HL-60 (cell line): ENCODE measurements around the gene ZGPAT.

Experiments
- DNase-seq, 2 experiments: peaks; one replicate each; pipeline ENCODE4 v3.0.0-alpha.2; 2010 to 2020; ENCODE audit warnings: low read depth in 1 of 2, low spot score in 1 of 2
- H3K27ac ChIP-seq: fragments of 250-450 bp; sonication (Bioruptor Pico); replicated peaks from 2 replicates; pipeline ENCODE4 v1.5.1; 2020; ENCODE audit warnings: mild to moderate bottlenecking, moderate library complexity
- H3K27me3 ChIP-seq: fragments of 250-450 bp; sonication (Bioruptor Pico); 2 replicates; pipeline ENCODE4 v1.5.1; 2021; ENCODE audit warnings: mild to moderate bottlenecking, moderate library complexity; ENCODE audit not compliant: insufficient read depth, poor library complexity, severe bottlenecking
- H3K4me3 ChIP-seq: replicated peaks from 2 replicates; pipeline ENCODE4 v1.5.1; 2011; ENCODE audit warnings: mild to moderate bottlenecking, control low read depth, low read length; ENCODE audit not compliant: insufficient read depth
- GABPA ChIP-seq: IDR thresholded peaks from 2 replicates; pipeline ENCODE4 v1.6.1; 2012; ENCODE audit warnings: low read depth
- POLR2AphosphoS5 ChIP-seq: IDR thresholded peaks from 2 replicates; pipeline ENCODE4 v1.6.1; 2012; ENCODE audit warnings: low read depth
- SPI1 ChIP-seq: IDR thresholded peaks from 2 replicates; pipeline ENCODE4 v1.6.1; 2012; ENCODE audit warnings: low read depth, mild to moderate bottlenecking, borderline replicate concordance
- TF ChIP-seq, protein P1 (sequence below): IDR thresholded peaks from 2 replicates; pipeline ENCODE4 v1.6.1; 2012; ENCODE audit warnings: low read depth; ENCODE audit not compliant: insufficient replicate concordance
- TF ChIP-seq, protein P2 (sequence below): IDR thresholded peaks from one replicate; pipeline ENCODE4 v1.5.1; 2011; ENCODE audit warnings: low read length, control low read depth, inconsistent platforms; ENCODE audit not compliant: insufficient read depth

ZGPAT gene

GRCh38 chr20:63771046-63771707, 63.3 kb downstream of the ZGPAT start:
- Histone ChIP-seq H3K27ac (no peak overlapping the region), H3K27me3 (no peaks in the 10 kb centered on the region), H3K4me3 (no peak overlapping the region)
- TF ChIP-seq GABPA: no peak
- DNase-seq: no peak

DNA sequence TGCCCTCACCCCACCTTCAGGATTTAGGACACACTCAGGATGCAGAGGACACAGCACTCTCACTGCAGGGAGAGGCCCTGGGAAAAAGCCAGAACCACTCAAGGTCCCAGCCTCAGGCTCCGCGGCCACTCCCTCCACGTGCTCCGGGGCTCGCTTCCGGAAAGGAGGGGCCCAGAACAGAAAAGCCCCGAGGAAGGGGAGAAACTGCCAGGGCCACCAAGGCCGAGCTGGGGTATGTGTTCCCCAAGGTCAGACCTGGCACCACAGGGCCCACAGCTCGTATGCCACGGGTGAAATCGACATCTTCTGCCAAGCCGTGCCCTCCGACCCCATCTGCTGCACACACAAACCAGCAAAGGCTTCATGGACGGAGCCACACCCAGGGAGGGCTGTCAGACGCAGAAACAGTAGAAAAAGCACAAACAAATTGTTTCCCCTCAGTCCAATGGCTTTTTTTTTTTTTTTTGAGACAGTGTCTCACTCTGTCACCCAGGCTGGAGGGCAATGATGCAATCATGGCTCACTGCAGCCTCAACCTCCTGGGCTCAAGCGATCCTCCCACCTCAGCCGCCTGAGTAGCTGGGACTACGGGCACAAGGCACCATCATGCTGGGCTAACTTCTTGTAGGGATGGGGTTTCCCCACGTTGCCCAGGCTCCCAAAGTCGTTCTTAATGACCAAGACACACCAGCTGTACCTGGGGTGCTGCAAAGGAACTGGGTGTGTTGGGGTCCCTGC, 65.1 kb downstream of the ZGPAT start:
- Histone ChIP-seq H3K27me3 (no peaks in the 10 kb centered on the region), H3K27ac (no peak overlapping the region)
- DNase-seq: peak in 1 of 2 experiments; percentile 49

DNA sequence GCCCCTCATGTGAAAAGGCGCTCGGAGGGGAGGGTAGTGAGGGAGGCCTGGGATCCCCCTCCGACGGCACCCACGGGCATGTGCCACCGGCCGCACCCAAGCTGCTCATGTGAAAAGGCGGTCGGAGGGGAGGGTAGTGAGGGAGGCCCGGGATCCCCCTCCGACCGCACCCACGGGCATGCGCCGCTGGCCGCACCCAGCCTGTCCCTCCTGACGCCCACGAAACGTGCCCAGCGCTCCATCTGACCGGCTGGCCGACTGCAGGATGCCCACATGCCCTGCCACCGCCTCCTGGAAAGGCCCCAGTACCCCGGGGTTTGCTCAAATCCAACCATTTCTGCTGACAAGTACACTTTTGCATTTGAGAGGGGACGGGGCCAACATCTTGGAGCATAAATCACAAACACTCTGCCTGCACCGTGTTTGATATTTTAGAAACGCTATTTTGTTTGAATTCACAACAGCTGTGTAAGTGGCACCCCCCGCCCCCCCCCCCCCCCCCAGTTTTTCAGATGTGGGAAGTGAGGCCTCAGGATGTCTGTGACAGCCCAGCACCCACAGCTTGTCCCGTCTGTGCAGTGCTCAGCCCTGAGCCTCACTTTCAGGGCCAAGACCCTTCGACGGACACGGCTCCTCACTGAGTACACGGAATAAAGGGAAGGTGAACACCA, 65.9 kb downstream of the ZGPAT start:
- Histone ChIP-seq H3K27ac (no peak overlapping the region), H3K27me3 (no peaks in the 10 kb centered on the region), H3K4me3 (no peak overlapping the region)
- no peak for TF ChIP-seq GABPA
- no peak for DNase-seq

More for the DNA sequence above, 65.1 kb downstream of the ZGPAT start:
- H3K4me3 ChIP-seq: no peak overlapping the region
- TF ChIP-seq, protein P1, sequence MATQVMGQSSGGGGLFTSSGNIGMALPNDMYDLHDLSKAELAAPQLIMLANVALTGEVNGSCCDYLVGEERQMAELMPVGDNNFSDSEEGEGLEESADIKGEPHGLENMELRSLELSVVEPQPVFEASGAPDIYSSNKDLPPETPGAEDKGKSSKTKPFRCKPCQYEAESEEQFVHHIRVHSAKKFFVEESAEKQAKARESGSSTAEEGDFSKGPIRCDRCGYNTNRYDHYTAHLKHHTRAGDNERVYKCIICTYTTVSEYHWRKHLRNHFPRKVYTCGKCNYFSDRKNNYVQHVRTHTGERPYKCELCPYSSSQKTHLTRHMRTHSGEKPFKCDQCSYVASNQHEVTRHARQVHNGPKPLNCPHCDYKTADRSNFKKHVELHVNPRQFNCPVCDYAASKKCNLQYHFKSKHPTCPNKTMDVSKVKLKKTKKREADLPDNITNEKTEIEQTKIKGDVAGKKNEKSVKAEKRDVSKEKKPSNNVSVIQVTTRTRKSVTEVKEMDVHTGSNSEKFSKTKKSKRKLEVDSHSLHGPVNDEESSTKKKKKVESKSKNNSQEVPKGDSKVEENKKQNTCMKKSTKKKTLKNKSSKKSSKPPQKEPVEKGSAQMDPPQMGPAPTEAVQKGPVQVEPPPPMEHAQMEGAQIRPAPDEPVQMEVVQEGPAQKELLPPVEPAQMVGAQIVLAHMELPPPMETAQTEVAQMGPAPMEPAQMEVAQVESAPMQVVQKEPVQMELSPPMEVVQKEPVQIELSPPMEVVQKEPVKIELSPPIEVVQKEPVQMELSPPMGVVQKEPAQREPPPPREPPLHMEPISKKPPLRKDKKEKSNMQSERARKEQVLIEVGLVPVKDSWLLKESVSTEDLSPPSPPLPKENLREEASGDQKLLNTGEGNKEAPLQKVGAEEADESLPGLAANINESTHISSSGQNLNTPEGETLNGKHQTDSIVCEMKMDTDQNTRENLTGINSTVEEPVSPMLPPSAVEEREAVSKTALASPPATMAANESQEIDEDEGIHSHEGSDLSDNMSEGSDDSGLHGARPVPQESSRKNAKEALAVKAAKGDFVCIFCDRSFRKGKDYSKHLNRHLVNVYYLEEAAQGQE: no peak
- no peak for TF ChIP-seq GABPA
- TF ChIP-seq, protein P2, sequence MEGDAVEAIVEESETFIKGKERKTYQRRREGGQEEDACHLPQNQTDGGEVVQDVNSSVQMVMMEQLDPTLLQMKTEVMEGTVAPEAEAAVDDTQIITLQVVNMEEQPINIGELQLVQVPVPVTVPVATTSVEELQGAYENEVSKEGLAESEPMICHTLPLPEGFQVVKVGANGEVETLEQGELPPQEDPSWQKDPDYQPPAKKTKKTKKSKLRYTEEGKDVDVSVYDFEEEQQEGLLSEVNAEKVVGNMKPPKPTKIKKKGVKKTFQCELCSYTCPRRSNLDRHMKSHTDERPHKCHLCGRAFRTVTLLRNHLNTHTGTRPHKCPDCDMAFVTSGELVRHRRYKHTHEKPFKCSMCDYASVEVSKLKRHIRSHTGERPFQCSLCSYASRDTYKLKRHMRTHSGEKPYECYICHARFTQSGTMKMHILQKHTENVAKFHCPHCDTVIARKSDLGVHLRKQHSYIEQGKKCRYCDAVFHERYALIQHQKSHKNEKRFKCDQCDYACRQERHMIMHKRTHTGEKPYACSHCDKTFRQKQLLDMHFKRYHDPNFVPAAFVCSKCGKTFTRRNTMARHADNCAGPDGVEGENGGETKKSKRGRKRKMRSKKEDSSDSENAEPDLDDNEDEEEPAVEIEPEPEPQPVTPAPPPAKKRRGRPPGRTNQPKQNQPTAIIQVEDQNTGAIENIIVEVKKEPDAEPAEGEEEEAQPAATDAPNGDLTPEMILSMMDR: no peak

GRCh38 chr20:63774306-63774705, 66.5 kb downstream of the ZGPAT start:
- Histone ChIP-seq H3K27ac (no peak overlapping the region), H3K4me3 (no peak overlapping the region), H3K27me3 (no peaks in the 10 kb centered on the region)
- TF ChIP-seq GABPA (no peak), SPI1 (no peak), POLR2AphosphoS5 (no peak)
- TF ChIP-seq, protein P1: no peak
- TF ChIP-seq, protein P2: no peak
- DNase-seq: no peak
